DOHH2 (cell line): ENCODE results near the gene GSS.

Experiments
- H3F3A ChIP-seq: fragments of 200-600 bp; sonication (generic), shearing (Covaris generic); 2 replicates; pipeline ENCODE4 v1.6.0; 2016; ENCODE audit warnings: antibody characterized with exemption, mild to moderate bottlenecking; ENCODE audit not compliant: control insufficient read depth, insufficient read depth
- H3K27ac ChIP-seq: fragments of 200-600 bp; sonication (generic); 2 replicates; pipeline ENCODE4 v1.5.1; 2014; ENCODE audit warnings: low read depth, mild to moderate bottlenecking, low read length, moderate library complexity
- H3K27me3 ChIP-seq: fragments of 200-600 bp; sonication (generic); 2 replicates; pipeline ENCODE4 v1.6.1; 2014; ENCODE audit warnings: mild to moderate bottlenecking, low read length, mixed read lengths; ENCODE audit not compliant: control insufficient read depth
- H3K36me3 ChIP-seq: fragments of 200-600 bp; sonication (generic); 2 replicates; pipeline ENCODE4 v1.6.1; 2014; ENCODE audit warnings: mild to moderate bottlenecking, low read length, moderate library complexity, mixed read lengths; ENCODE audit not compliant: control insufficient read depth
- H3K4me1 ChIP-seq: fragments of 200-600 bp; sonication (generic); 2 replicates; pipeline ENCODE4 v1.6.1; 2014; ENCODE audit warnings: mild to moderate bottlenecking, low read length, mixed read lengths; ENCODE audit not compliant: control insufficient read depth
- H3K4me2 ChIP-seq: fragments of 200-600 bp; sonication (generic); 2 replicates; pipeline ENCODE4 v1.6.0; 2014; ENCODE audit warnings: mild to moderate bottlenecking, low read length, moderate library complexity
- H3K4me3 ChIP-seq: fragments of 200-600 bp; sonication (generic); 2 replicates; pipeline ENCODE4 v1.5.1; 2014; ENCODE audit warnings: mild to moderate bottlenecking, low read length, mixed read lengths
- H3K79me2 ChIP-seq: fragments of 200-600 bp; sonication (generic); 2 replicates; pipeline ENCODE4 v1.6.1; 2014; ENCODE audit warnings: mild to moderate bottlenecking, low read length, mixed read lengths; ENCODE audit not compliant: control insufficient read depth
- H3K9me2 ChIP-seq: fragments of 200-600 bp; sonication (generic); replicated peaks from 2 replicates; pipeline ENCODE4 v1.6.1; 2014; ENCODE audit warnings: mild to moderate bottlenecking, low read length, mixed read lengths; ENCODE audit not compliant: control insufficient read depth
- H3K9me3 ChIP-seq: fragments of 200-600 bp; sonication (generic); 2 replicates; pipeline ENCODE4 v1.6.1; 2014; ENCODE audit warnings: antibody characterized with exemption, low read length, mixed read lengths; ENCODE audit not compliant: control insufficient read depth, insufficient read depth
- H4K20me1 ChIP-seq: fragments of 200-600 bp; sonication (generic); 2 replicates; pipeline ENCODE4 v1.6.0; 2014; ENCODE audit warnings: low read depth, mild to moderate bottlenecking, antibody characterized with exemption, low read length, moderate library complexity; ENCODE audit not compliant: control insufficient read depth, insufficient read depth
- CTCF ChIP-seq: fragments of 200-600 bp; sonication (generic); IDR thresholded peaks from one replicate; pipeline ENCODE4 v1.5.1; 2014; ENCODE audit warnings: antibody characterized with exemption, mild to moderate bottlenecking, low read depth, low read length; ENCODE audit not compliant: poor library complexity, severe bottlenecking
- EZH2phosphoT487 ChIP-seq: fragments of 200-600 bp; sonication (generic); IDR thresholded peaks from 2 replicates; pipeline ENCODE4 v1.6.1; 2017; ENCODE audit warnings: borderline replicate concordance, mild to moderate bottlenecking, antibody characterized with exemption, low read length, moderate library complexity, mixed read lengths

GSS gene

GRCh38 chr20:34916774-34917354 is 38.7 kb downstream of the GSS start:
- Histone ChIP-seq H3F3A (no peaks in the 10 kb centered on the region), H3K27me3 (peaks cover 7% of the 10 kb centered on the region), H3K79me2 (no peaks in the 10 kb centered on the region), H4K20me1 (no peaks in the 10 kb centered on the region), H3K27ac (no peak overlapping the region), H3K4me2 (no peak overlapping the region), H3K36me3 (no peaks in the 10 kb centered on the region), H3K4me3 (no peak overlapping the region), H3K9me2 (no peaks in the 10 kb centered on the region), H3K4me1 (no peaks in the 10 kb centered on the region), H3K9me3 (no peaks in the 10 kb centered on the region)
- TF ChIP-seq EZH2phosphoT487: no peak
- TF ChIP-seq CTCF: no peak

- H3K9me2 ChIP-seq: no peaks in the 10 kb centered on the region
- H3K4me2 ChIP-seq: no peak overlapping the region
- no peaks in the 10 kb centered on the region for H4K20me1 ChIP-seq
- H3K4me1 ChIP-seq: no peaks in the 10 kb centered on the region
- peaks cover 7% of the 10 kb centered on the region for H3K27me3 ChIP-seq
- TF ChIP-seq CTCF (no peak), EZH2phosphoT487 (no peak)
- H3K79me2 ChIP-seq: no peaks in the 10 kb centered on the region
- H3K4me3 ChIP-seq: no peak overlapping the region
- no peaks in the 10 kb centered on the region for H3F3A ChIP-seq
- H3K27ac ChIP-seq: no peak overlapping the region
- no peaks in the 10 kb centered on the region for H3K36me3 ChIP-seq
- H3K9me3 ChIP-seq: no peaks in the 10 kb centered on the region
Observed at GRCh38 chr20:34915749-34916455, 39.7 kb downstream of the GSS start.

- TF ChIP-seq CTCF: no peak
- TF ChIP-seq EZH2phosphoT487: no peak
- Histone ChIP-seq H3K9me2 (no peaks in the 10 kb centered on the region), H3K9me3 (no peaks in the 10 kb centered on the region), H3K4me1 (no peaks in the 10 kb centered on the region), H3K79me2 (no peaks in the 10 kb centered on the region), H3K4me3 (no peak overlapping the region), H4K20me1 (no peaks in the 10 kb centered on the region), H3K27ac (no peak overlapping the region), H3K4me2 (no peak overlapping the region), H3K27me3 (peaks cover 7% of the 10 kb centered on the region), H3K36me3 (no peaks in the 10 kb centered on the region), H3F3A (no peaks in the 10 kb centered on the region)
Observed at GRCh38 chr20:34915131-34915530, 40.5 kb downstream of the GSS start.
